Measurements from ENCODE around the gene ZNF554.

DNA sequence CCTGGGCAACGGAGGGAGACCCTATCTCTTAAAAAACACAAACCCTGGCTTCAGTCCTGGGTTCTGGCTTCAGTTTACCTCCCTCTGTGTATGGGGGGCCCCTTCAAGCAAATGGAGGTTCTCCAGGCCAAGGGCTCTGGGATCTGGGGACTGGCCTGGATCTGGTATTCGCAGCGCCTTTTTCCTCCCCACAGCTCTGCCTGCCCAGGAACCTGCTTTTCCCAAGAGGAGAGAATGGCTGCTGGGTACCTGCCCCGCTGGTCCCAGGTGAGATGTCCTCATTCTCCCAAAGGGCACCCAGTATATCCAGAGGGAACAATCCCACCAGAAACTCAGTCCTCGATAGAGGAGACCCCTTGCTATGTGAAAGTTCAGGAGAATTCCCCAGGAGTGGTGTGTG, 3.2 kb downstream of the ZNF554 start:
- TF ChIP-seq, protein P1, sequence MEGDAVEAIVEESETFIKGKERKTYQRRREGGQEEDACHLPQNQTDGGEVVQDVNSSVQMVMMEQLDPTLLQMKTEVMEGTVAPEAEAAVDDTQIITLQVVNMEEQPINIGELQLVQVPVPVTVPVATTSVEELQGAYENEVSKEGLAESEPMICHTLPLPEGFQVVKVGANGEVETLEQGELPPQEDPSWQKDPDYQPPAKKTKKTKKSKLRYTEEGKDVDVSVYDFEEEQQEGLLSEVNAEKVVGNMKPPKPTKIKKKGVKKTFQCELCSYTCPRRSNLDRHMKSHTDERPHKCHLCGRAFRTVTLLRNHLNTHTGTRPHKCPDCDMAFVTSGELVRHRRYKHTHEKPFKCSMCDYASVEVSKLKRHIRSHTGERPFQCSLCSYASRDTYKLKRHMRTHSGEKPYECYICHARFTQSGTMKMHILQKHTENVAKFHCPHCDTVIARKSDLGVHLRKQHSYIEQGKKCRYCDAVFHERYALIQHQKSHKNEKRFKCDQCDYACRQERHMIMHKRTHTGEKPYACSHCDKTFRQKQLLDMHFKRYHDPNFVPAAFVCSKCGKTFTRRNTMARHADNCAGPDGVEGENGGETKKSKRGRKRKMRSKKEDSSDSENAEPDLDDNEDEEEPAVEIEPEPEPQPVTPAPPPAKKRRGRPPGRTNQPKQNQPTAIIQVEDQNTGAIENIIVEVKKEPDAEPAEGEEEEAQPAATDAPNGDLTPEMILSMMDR (conservative IDR thresholded peaks at IDR 0.05; ENCODE audit: low read length), result no peak
- no peak for TF ChIP-seq EZH2phosphoT487 (IDR thresholded peaks at IDR 0.05; ENCODE audit: borderline replicate concordance)
